NCI-H2107 (cell line): ENCODE results near the gene AGPAT4.
A peak's percentile ranks its signal among the peaks of the same experiment; 100 is the strongest.
"Not testable (repeated sequence)": the region's sequence is repeated elsewhere in the genome, so short reads cannot be mapped to it uniquely, and the experiment has no call there.

Experiments used
- DNase-seq: peaks from one replicate; lab custom pipeline; 2025; lab: John Stamatoyannopoulos, UW

Gene AGPAT4

GRCh38 chr6:161273752-161274487 is at the start of gene AGPAT4:
Gene AGPAT4 (minus strand): TSS chr6:161274061. CDS start chr6:161232213, 41,848 bp downstream.
- peak; percentile 82 for DNase-seq

GRCh38 chr6:161319231-161319630 is 45.4 kb upstream of the AGPAT4 start:
- no peak for DNase-seq

- peak; percentile 16 for DNase-seq
Measured at GRCh38 chr6:161318456-161318855, 44.6 kb upstream of the AGPAT4 start.

- no peak for DNase-seq
Measured at GRCh38 chr6:161316531-161316930, 42.7 kb upstream of the AGPAT4 start.

GRCh38 chr6:161315246-161315917 is 41.5 kb upstream of the AGPAT4 start:
- not testable (repeated sequence) for DNase-seq

- DNase-seq = not testable (repeated sequence)
Measured at GRCh38 chr6:161314541-161315245, 40.8 kb upstream of the AGPAT4 start.

- DNase-seq = no peak
Measured at GRCh38 chr6:161313940-161314509, 40.2 kb upstream of the AGPAT4 start.

GRCh38 chr6:161313475-161313874 is 39.6 kb upstream of the AGPAT4 start:
- not testable (repeated sequence) for DNase-seq

GRCh38 chr6:161309774-161310173 is 35.9 kb upstream of the AGPAT4 start:
- DNase-seq = not testable (repeated sequence)

- no peak for DNase-seq
Measured at GRCh38 chr6:161308075-161308655, 34.3 kb upstream of the AGPAT4 start.

- no peak for DNase-seq
Measured at GRCh38 chr6:161305860-161306259, 32.0 kb upstream of the AGPAT4 start.

- no peak for DNase-seq
Measured at GRCh38 chr6:161303628-161304340, 29.9 kb upstream of the AGPAT4 start.

GRCh38 chr6:161302949-161303348 is 29.1 kb upstream of the AGPAT4 start:
- no peak for DNase-seq

- DNase-seq = no peak
Measured at GRCh38 chr6:161301338-161301737, 27.5 kb upstream of the AGPAT4 start.

GRCh38 chr6:161300823-161301222 is 27.0 kb upstream of the AGPAT4 start:
- no peak for DNase-seq

- DNase-seq = no peak
Measured at GRCh38 chr6:161299726-161300125, 25.9 kb upstream of the AGPAT4 start.

GRCh38 chr6:161295784-161296183 is 21.9 kb upstream of the AGPAT4 start:
- DNase-seq = no peak

GRCh38 chr6:161292650-161293281 is 18.9 kb upstream of the AGPAT4 start:
- no peak for DNase-seq

GRCh38 chr6:161292145-161292544 is 18.3 kb upstream of the AGPAT4 start:
- DNase-seq = no peak

GRCh38 chr6:161290751-161291150 is 16.9 kb upstream of the AGPAT4 start:
- no peak for DNase-seq

- no peak for DNase-seq
Measured at GRCh38 chr6:161284653-161285052, 10.8 kb upstream of the AGPAT4 start.
